ENCODE data around the gene MAN1C1. TPM values are rescaled to one million over a fixed set of nuclear protein-coding genes. Genes with fewer than 3 reads are reported as not detected.

MAN1C1 gene
- total RNA-seq, 2 donors from 2014 or later, result 2.7 to 4.3 TPM

- H3K27me3 ChIP-seq, result no peaks in the 10 kb centered on the region
- no peak overlapping the region for H3K27ac ChIP-seq
- no peaks in the 10 kb centered on the region for H3K9me3 ChIP-seq
- intact Hi-C loops (cut with DNase I), result no loop called here
- no peak overlapping the region for H3K9ac ChIP-seq (ENCODE audit: low read depth in 2 of 2, low read length in 2 of 2)
- H3K36me3 ChIP-seq, result no peaks in the 10 kb centered on the region
- no peak overlapping the region for H3K4me3 ChIP-seq
- no peak for DNase-seq
- TF ChIP-seq CTCF (IDR thresholded peaks at IDR 0.05), result no peak
- no peaks in the 10 kb centered on the region for H3K4me1 ChIP-seq
Measured at GRCh38 chr1:25738499-25738898, 121.9 kb downstream of the MAN1C1 start.

- intact Hi-C loops (cut with DNase I), result no loop called here
- no peaks in the 10 kb centered on the region for H3K4me1 ChIP-seq
Measured at GRCh38 chr1:25739341-25739740, 122.8 kb downstream of the MAN1C1 start.

GRCh38 chr1:25740071-25740470, 123.5 kb downstream of the MAN1C1 start:
- intact Hi-C loops (cut with DNase I), result loop anchor here (5.0 kb wide), 1 partner anchor 128 kb away; no protein-coding TSS in a partner anchor
- no peak for DNase-seq
- H3K9ac ChIP-seq (ENCODE audit: low read depth in 2 of 2, low read length in 2 of 2), result no peak overlapping the region
- no peak overlapping the region for H3K27ac ChIP-seq
- no peaks in the 10 kb centered on the region for H3K4me1 ChIP-seq
- TF ChIP-seq CTCF (IDR thresholded peaks at IDR 0.05), result no peak
- no peaks in the 10 kb centered on the region for H3K27me3 ChIP-seq
- no peak overlapping the region for H3K4me3 ChIP-seq
- no peaks in the 10 kb centered on the region for H3K9me3 ChIP-seq
- no peaks in the 10 kb centered on the region for H3K36me3 ChIP-seq

More at GRCh38 chr1:25739341-25739740, 122.8 kb downstream of the MAN1C1 start:
- no peak for DNase-seq
- Histone ChIP-seq H3K27ac (no peak overlapping the region), H3K27me3 (no peaks in the 10 kb centered on the region), H3K9me3 (no peaks in the 10 kb centered on the region), H3K36me3 (no peaks in the 10 kb centered on the region), H3K4me3 (no peak overlapping the region), H3K9ac (ENCODE audit: low read depth in 2 of 2, low read length in 2 of 2) (no peak overlapping the region)
- TF ChIP-seq CTCF (IDR thresholded peaks at IDR 0.05), result no peak

- Histone ChIP-seq H3K4me3 (no peak overlapping the region), H3K9ac (ENCODE audit: low read depth in 2 of 2, low read length in 2 of 2) (no peak overlapping the region), H3K27me3 (no peaks in the 10 kb centered on the region), H3K27ac (no peak overlapping the region), H3K36me3 (no peaks in the 10 kb centered on the region), H3K4me1 (no peaks in the 10 kb centered on the region), H3K9me3 (no peaks in the 10 kb centered on the region)
- TF ChIP-seq CTCF (IDR thresholded peaks at IDR 0.05), result no peak
- intact Hi-C loops (cut with DNase I), result loop anchor here (5.0 kb wide), 1 partner anchor 130 kb away; no protein-coding TSS in a partner anchor
- DNase-seq, result no peak
Measured at GRCh38 chr1:25742316-25742715, 125.7 kb downstream of the MAN1C1 start.

GRCh38 chr1:25743164-25744139, 126.9 kb downstream of the MAN1C1 start:
- Histone ChIP-seq H3K27me3 (no peaks in the 10 kb centered on the region), H3K9me3 (no peaks in the 10 kb centered on the region), H3K27ac (peak overlapping the region; percentile 46), H3K36me3 (no peaks in the 10 kb centered on the region), H3K4me1 (no peaks in the 10 kb centered on the region), H3K9ac (ENCODE audit: low read depth in 2 of 2, low read length in 2 of 2) (no peak overlapping the region), H3K4me3 (no peak overlapping the region)
- peak; percentile 74 for DNase-seq
- TF ChIP-seq CTCF (IDR thresholded peaks at IDR 0.05), result no peak
- intact Hi-C loops (cut with DNase I), result loop anchor here (5.0 kb wide), 1 partner anchor 131 kb away; no protein-coding TSS in a partner anchor
